Aorta (tissue), 5 donors: ENCODE data around the gene SERINC5. TPM values are rescaled to one million over a fixed set of nuclear protein-coding genes. Genes with fewer than 3 reads are reported as not detected.
"Not testable (repeated sequence)": the region's sequence is repeated elsewhere in the genome, so short reads cannot be mapped to it uniquely, and the experiment has no call there.

Experiments
- ATAC-seq: fragments of 200-7000 bp; cut with Tn5 transposase; one replicate; pipeline ENCODE4 v1.9.1; 2022; ENCODE audit warnings: moderate library complexity; ENCODE audit not compliant: low FRiP score
- DNase-seq, 2 donors: peaks; one replicate each; pipeline ENCODE4 v3.0.0-alpha.2; 2020
- H3K27ac ChIP-seq, 2 donors: one replicate each; pipeline ENCODE4 v1.5.1; 2013; ENCODE audit warnings: low read length in 2 of 2, mild to moderate bottlenecking in 2 of 2, moderate library complexity in 2 of 2, control low read depth in 1 of 2, inconsistent platforms in 1 of 2, low read depth in 1 of 2
- H3K27me3 ChIP-seq, 2 donors: one replicate each; pipeline ENCODE4 v1.6.1; 2013; ENCODE audit warnings: control low read depth in 1 of 2, low read length in 1 of 2, mild to moderate bottlenecking in 1 of 2, moderate library complexity in 1 of 2; ENCODE audit not compliant: insufficient read depth in 2 of 2, control insufficient read depth in 1 of 2
- H3K36me3 ChIP-seq, 2 donors: one replicate each; pipeline ENCODE4 v1.6.1; 2013; ENCODE audit warnings: control low read depth in 1 of 2, low read length in 1 of 2, mild to moderate bottlenecking in 1 of 2; ENCODE audit not compliant: insufficient read depth in 2 of 2, control insufficient read depth in 1 of 2
- H3K4me1 ChIP-seq, 2 donors: one replicate each; pipeline ENCODE4 v1.6.1; 2013; ENCODE audit warnings: low read length in 2 of 2, control low read depth in 1 of 2, mild to moderate bottlenecking in 1 of 2, moderate library complexity in 1 of 2; ENCODE audit not compliant: insufficient read depth in 2 of 2, control insufficient read depth in 1 of 2
- H3K4me3 ChIP-seq, 2 donors: one replicate each; pipeline ENCODE4 v1.5.1; 2013; ENCODE audit warnings: low read length in 2 of 2, control low read depth in 1 of 2, mild to moderate bottlenecking in 1 of 2
- H3K9me3 ChIP-seq: one replicate; pipeline ENCODE4 v1.6.1; 2013; ENCODE audit warnings: mild to moderate bottlenecking, low read length; ENCODE audit not compliant: control insufficient read depth
- WGBS, 2 donors: extraction: QIAGEN DNeasy Blood & Tissue Kit; methylation state at CpG; one replicate each; pipeline ENCODE4 v1.1.7; 2013; 5-methylcytosine and 5-hydroxymethylcytosine counted together
- intact Hi-C, 2 donors: fragments of 100-400 bp; cut with DNase I; formaldehyde crosslinking; loops; one replicate each; pipeline versions ENCODE4 v1.14.2 to v1.15.0; 2022
- polyA plus RNA-seq, 2 donors: library from polyadenylated mRNA; stranded (reverse); fragments of 200-250 nt; gene quantifications; one replicate each; pipeline ENCODE4 v1.2.3, GENCODE V29; 2013
- total RNA-seq, 2 donors: library from RNA; stranded (reverse); fragmentation: NEBNext Ultra II Directional; extraction: Animal tissue kit (Norgen Biotek cat#: 25700); gene quantifications; one replicate each; pipeline ENCODE4 v1.2.1, GENCODE V29; 2021
- donor health status: healthy with polysubstance abuse.
- donor health status: Bipolar disorder and iron deficiency.
- donor health status: DM: no; HTN: no; CAD: no.
- donor health status: DM: no; HTN: no; CAD: no.
- donor health status: DM: yes; HTN: yes; CAD: no.

Gene SERINC5
- total and polyA plus RNA-seq, 4 donors, result 1.4 to 22.1 (median 8.6) TPM

GRCh38 chr5:80289320-80289719, 33.5 kb upstream of the SERINC5 start:
- H3K4me1 ChIP-seq, result no peaks in the 10 kb centered on the region
- H3K27ac ChIP-seq, result no peak overlapping the region
- DNase-seq (no peak), ATAC-seq (no peak)
- H3K27me3 ChIP-seq, result no peaks in the 10 kb centered on the region
- intact Hi-C loops, result no loop called here
- H3K36me3 ChIP-seq, result no peaks in the 10 kb centered on the region
- H3K9me3 ChIP-seq, result no peaks in the 10 kb centered on the region
- 95% methylated on average over 2 of the region's 2 CpGs for WGBS, 2 donors
- H3K4me3 ChIP-seq, result no peak overlapping the region

GRCh38 chr5:80288177-80288576, 32.3 kb upstream of the SERINC5 start:
- ATAC-seq (no peak), DNase-seq (no peak)
- no peaks in the 10 kb centered on the region for H3K9me3 ChIP-seq
- H3K4me1 ChIP-seq, result no peaks in the 10 kb centered on the region
- intact Hi-C loops, result no loop called here
- H3K27me3 ChIP-seq, result no peaks in the 10 kb centered on the region
- WGBS, 2 donors, result 89 to 94% methylated on average over 2 of the region's 2 CpGs
- H3K27ac ChIP-seq, result no peak overlapping the region
- no peaks in the 10 kb centered on the region for H3K36me3 ChIP-seq
- no peak overlapping the region for H3K4me3 ChIP-seq

- no peaks in the 10 kb centered on the region for H3K36me3 ChIP-seq
- no peak for DNase-seq
- H3K4me1 ChIP-seq, result no peaks in the 10 kb centered on the region
- H3K9me3 ChIP-seq, result no peaks in the 10 kb centered on the region
- WGBS, 2 donors, result 42 to 54% methylated on average over 2 of the region's 2 CpGs
- no peaks in the 10 kb centered on the region for H3K27me3 ChIP-seq
- no peak overlapping the region for H3K4me3 ChIP-seq
- H3K27ac ChIP-seq, result no peak overlapping the region
- ATAC-seq, result no peak
- intact Hi-C loops, result no loop called here
Observed at GRCh38 chr5:80284720-80285119, 28.9 kb upstream of the SERINC5 start.

GRCh38 chr5:80283360-80283759, 27.5 kb upstream of the SERINC5 start:
- Histone ChIP-seq H3K4me3 (no peak overlapping the region), H3K4me1 (no peaks in the 10 kb centered on the region), H3K36me3 (no peaks in the 10 kb centered on the region), H3K27ac (no peak overlapping the region), H3K27me3 (no peaks in the 10 kb centered on the region), H3K9me3 (no peaks in the 10 kb centered on the region)
- no peak for DNase-seq
- ATAC-seq, result no peak
- intact Hi-C loops, result no loop called here
- 45 to 71% methylated on average over 1 of the region's 1 CpG for WGBS, 2 donors

- 49 to 67% methylated on average over 3 of the region's 3 CpGs for WGBS, 2 donors
- no peaks in the 10 kb centered on the region for H3K9me3 ChIP-seq
- intact Hi-C loops, result no loop called here
- ATAC-seq (no peak), DNase-seq (no peak)
- no peaks in the 10 kb centered on the region for H3K27me3 ChIP-seq
- no peaks in the 10 kb centered on the region for H3K36me3 ChIP-seq
- no peak overlapping the region for H3K27ac ChIP-seq
- no peak overlapping the region for H3K4me3 ChIP-seq
- no peaks in the 10 kb centered on the region for H3K4me1 ChIP-seq
Observed at GRCh38 chr5:80282054-80282453, 26.2 kb upstream of the SERINC5 start.

GRCh38 chr5:80277191-80277590, 21.3 kb upstream of the SERINC5 start:
- no peak for ATAC-seq
- Histone ChIP-seq H3K9me3 (no peaks in the 10 kb centered on the region), H3K4me1 (no peaks in the 10 kb centered on the region), H3K4me3 (no peak overlapping the region), H3K27me3 (no peaks in the 10 kb centered on the region), H3K36me3 (no peaks in the 10 kb centered on the region), H3K27ac (no peak overlapping the region)
- DNase-seq, result no peak
- intact Hi-C loops, result loop anchor here in 1 of 2 donors (10.0 kb wide), 1 partner anchor 182 kb away; no protein-coding TSS in a partner anchor
- 18% methylated on average over 2 of the region's 2 CpGs for WGBS, 2 donors

- Histone ChIP-seq H3K36me3 (no peaks in the 10 kb centered on the region), H3K27ac (no peak overlapping the region), H3K4me1 (no peaks in the 10 kb centered on the region), H3K27me3 (no peaks in the 10 kb centered on the region), H3K4me3 (no peak overlapping the region), H3K9me3 (no peaks in the 10 kb centered on the region)
- DNase-seq (no peak), ATAC-seq (no peak)
- intact Hi-C loops, result loop anchor here in 1 of 2 donors (10.0 kb wide), 1 partner anchor 181 kb away; no protein-coding TSS in a partner anchor
Observed at GRCh38 chr5:80276186-80276585, 20.3 kb upstream of the SERINC5 start.

GRCh38 chr5:80275347-80275746, 19.5 kb upstream of the SERINC5 start:
- WGBS, 2 donors, result 79 to 84% methylated on average over 2 of the region's 2 CpGs
- DNase-seq (no peak), ATAC-seq (no peak)
- H3K4me1 ChIP-seq, result no peaks in the 10 kb centered on the region
- H3K36me3 ChIP-seq, result no peaks in the 10 kb centered on the region
- no peaks in the 10 kb centered on the region for H3K9me3 ChIP-seq
- H3K4me3 ChIP-seq, result no peak overlapping the region
- intact Hi-C loops, result loop anchor here in 1 of 2 donors (10.0 kb wide), 1 partner anchor 181 kb away; no protein-coding TSS in a partner anchor
- no peaks in the 10 kb centered on the region for H3K27me3 ChIP-seq
- H3K27ac ChIP-seq, result no peak overlapping the region

- not testable (repeated sequence) for H3K4me1 ChIP-seq, DNase-seq, H3K27ac ChIP-seq, H3K36me3 ChIP-seq, H3K4me3 ChIP-seq, H3K27me3 ChIP-seq, ATAC-seq, H3K9me3 ChIP-seq
- 89 to 91% methylated on average over 2 of the region's 2 CpGs for WGBS, 2 donors
- intact Hi-C loops, result loop anchor here in 1 of 2 donors (10.0 kb wide), 1 partner anchor 176 kb away; no protein-coding TSS in a partner anchor
Observed at GRCh38 chr5:80270543-80270942, 14.7 kb upstream of the SERINC5 start.
